ENCODE measurements around the gene CCDC152.
"Not testable (repeated sequence)": the region's sequence is repeated elsewhere in the genome, so short reads cannot be mapped to it uniquely, and the experiment has no call there.

Gene CCDC152

DNA sequence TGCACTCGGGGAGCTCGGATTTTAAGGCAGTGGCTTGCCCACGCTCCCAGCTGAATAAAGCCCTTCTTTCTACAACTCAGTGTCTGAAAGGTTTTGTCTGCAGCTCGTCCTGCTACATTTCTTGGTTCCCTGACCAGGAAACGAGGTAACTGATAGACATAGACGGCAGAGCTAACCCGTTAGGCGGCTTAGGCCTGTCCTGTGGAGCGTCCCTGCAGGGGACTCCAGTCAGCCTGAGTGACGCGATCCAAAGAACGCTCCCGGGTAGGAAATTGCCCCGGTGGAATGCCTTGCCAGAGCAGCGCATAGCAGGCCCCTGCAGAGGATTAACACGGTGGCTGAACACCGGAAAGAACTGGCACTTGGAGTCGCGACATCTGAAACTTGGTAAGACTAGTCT lies 56.9 kb downstream of the CCDC152 start:
- no peak for DNase-seq

DNA sequence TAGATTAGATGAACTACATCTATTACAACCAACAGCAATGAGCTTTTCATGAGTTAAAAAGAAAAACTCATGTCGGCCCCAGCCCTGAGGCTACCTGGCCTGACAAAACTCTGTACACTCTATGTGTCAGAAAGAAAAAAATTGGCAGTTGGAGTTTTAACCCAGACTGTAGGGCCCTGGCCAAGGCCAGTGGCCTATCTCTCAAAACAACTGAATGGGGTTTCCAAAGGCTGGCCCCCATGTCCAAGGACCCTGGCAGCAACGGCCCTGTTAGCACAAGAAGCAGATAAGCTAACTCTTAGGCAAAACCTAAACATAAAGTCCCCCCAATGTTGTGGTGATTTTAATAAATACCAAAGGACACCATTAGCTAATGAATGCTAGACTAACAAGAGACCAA lies 59.9 kb downstream of the CCDC152 start:
- DNase-seq, result not testable (repeated sequence)

DNA sequence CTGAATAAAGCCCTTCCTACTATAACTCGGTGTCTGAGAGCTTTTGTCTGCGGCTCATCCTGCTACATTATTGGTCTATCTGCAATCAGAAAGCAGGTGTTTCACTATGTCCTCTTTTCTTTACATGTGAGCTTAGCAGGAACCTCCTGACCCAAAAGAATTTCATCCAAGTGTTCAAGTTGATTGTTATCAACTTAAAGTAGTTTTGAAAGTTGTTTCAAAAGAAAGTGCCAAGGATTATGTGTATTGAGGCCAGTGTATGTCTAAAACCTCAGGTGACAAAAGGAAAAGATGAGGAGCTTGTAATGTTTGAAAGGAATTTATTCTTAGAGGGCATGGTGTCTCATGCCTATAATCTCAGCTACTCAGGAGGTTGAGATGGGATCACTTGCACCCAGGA lies 63.1 kb downstream of the CCDC152 start:
- DNase-seq, result no peak

DNA sequence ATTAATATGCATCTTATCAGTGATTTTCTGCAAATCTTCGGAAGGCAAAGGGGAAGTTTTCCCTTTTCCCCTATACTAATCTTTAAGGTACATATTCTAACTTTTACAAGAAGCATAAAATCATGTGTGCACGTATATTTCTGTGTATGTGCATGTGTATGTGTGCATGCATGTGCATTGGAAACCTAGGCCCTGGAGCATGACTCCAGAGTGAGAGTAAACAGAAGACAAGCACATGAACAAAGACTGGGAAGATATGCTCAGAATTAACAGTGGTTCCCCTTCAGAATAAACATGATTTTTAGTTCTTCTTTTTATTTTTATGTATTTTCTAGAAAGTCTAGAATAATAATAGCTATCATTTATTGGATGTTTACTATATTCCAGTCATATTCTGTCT lies 65.9 kb downstream of the CCDC152 start:
- no peak for DNase-seq

DNA sequence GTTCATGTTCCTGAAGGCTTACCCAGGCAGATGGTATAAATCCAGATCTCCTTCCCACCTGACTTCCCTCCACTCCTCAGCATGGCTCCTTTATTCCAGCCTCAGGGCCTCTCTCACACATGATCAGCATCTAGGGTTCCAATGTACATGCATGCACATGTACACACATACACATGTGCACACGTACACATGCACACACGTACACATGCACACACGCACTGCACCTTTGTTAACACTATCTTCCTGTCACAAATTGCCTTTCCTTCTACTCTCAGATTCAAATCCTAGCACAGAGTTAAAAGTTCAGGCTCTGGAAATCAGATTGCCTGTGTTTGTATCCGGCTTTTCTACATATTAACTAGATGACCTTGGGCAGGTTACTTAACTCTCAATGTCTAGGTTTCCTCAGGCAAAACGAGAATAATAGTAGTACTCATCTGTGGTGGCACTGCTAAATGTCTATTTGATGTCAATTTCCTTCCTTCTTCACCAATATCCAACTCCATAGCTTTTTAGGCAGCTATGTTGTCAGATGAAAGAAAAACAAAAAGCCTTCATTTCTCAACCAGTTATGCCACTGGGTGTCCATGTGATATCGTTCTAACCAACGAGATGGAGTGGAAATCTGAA lies 67.8 kb downstream of the CCDC152 start:
- DNase-seq, result no peak

DNA sequence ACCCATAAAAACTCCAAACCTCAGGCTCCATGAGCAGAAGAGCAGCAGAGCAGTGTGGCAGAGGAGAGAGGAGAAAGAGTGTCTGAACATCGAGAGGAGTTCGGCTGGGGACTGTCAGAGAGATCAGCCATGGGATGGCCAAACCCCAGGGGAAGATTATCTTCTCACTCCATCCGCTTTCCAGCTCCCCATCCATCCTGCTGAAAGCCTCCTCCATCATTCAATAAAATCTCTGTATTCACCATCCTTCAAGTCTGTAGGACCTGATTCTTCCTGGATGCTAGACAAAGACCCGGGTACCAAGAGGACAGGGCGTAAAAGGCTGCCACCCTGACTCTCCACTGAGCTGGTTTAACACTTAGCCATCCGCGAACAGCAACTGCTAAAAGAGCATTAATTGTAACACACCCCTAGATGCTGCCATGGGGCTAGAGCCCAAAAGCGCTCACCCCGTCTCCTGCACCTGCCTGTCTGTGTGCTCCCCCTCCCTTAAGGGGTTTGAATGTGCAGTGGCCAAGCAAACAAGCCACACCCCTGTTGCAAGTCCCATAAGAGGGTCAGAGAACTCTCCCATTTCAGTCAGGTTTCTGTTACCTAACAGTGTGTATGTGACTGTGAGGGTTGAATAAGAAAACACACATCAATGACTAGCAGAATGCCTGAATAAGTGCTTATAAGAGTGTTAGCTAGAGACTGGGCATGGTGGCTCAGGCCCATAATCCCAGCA lies 69.0 kb downstream of the CCDC152 start:
- no peak for DNase-seq

DNA sequence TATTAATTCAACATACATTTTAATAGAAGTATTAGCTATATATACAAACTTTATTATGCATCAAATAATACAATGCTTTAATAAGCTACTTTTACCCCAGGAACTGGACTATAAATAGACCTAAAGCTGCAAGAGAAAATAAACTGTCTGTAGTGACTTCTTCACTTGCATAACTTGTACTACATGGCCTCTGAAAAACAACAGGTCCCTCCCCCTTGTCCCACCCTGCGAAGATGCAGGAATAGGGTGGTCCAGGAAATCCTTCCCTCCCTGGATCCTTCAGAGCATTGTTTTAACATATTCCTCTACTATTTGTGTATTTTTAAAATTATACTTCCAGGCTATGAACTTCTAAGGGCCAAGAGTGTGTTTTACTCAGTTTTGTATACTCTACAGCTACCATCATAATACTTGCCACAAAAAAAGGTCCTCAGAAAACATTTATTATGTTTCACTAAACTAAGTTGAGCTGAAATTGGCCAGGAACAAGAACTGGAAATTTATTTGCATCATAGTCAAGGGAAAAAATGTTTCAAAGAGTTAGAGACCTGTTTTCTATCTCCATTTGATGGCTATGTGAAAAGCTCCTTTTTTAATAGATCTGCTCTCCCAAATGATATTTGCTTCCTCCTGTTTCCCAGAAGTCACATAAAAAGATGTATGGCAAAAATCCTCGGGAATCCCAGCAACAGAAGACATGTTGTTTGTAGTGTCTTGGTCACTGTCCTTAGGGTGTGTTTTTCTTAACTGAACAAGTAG lies 70.3 kb downstream of the CCDC152 start:
- no peak for DNase-seq

DNA sequence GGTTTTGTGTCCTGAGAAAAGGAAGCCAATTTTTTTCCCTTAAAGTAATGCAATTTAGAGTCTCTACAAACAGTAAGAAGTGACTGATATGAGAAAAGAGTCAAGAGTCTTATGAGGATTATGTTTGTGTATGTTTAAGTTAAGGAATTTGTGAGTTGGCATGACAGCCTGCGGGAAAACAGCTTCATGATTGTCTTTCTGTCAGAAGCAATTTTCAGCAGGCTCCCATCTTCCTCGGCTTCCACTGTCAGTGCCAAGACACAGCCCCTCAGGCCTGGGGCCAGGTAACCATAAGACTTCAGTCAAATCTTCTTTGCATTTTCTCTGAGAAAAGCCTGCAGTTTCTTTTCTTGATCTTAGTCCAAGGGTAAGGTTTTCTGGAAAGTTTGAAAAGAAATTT lies 72.1 kb downstream of the CCDC152 start:
- DNase-seq, result no peak

DNA sequence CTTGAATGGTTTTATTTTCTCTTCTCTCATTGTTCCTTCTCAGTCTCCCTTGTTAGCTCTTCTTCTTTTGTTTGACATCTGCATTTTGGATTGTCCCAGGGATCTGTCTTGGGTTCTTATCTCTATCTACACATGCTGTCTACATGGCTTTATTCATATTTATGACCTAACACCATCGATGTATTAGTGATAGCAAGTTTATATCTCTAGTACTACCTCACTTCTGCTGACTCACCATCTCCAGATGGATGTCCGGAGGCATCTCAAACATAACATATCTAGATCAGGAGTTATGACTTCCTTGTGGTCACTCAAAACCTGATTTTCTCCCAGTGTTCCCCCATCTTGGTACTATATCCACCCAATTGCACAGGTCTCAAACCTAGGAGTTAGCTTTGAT lies 74.3 kb downstream of the CCDC152 start:
- no peak for DNase-seq

DNA sequence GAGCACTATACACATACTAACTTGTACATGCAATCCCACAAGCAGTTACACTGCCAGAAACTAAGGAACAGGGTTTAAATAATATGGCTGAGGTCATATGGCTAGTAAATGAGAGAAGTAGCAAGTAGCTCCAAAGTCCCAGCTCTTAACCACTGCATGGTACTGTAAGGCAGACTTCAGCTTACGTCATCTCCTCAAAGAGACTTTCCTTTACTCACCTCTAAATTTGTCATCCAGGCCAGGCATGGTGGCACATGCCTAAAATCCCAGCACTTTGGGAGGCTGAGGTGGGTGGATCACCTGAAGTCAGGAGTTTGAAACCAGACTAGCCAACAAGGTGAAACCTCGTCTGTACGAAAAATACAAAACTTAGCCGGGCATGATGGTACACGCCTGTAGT lies 75.4 kb downstream of the CCDC152 start:
- no peak for DNase-seq

DNA sequence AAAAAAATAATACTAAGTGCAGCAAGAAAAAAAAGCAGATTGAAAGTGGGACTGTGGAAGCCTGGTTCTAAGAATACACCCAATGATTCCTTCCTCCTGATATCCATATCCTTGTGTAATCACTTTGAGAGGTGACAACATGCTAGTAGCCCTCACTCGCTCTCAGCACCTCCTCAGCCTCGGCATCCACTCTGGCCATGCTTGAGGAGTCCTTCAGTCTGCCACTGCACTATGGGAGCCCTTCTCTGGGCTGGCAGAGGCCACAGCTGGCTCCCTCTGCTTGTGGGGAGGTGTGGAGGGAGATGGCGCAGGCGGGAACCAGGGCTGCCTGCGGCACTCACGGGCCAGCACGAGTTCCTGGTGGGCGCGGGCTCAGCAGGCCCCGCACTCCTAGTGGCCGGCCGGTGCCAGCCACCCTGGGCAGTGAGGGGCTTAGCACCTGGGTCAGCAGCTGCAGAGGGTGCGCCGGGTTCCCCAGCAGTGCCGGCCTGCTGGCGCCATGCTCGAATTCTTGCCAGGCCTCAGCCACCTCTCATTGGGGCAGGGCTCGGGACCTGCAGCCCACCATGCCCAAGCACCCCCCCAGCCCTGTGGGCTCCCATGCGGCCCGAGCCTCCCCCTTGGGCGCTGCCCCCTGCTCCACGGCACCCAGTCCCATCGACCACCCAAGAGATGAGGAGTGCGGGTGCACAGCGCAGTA lies 79.6 kb downstream of the CCDC152 start:
- no peak for DNase-seq

DNA sequence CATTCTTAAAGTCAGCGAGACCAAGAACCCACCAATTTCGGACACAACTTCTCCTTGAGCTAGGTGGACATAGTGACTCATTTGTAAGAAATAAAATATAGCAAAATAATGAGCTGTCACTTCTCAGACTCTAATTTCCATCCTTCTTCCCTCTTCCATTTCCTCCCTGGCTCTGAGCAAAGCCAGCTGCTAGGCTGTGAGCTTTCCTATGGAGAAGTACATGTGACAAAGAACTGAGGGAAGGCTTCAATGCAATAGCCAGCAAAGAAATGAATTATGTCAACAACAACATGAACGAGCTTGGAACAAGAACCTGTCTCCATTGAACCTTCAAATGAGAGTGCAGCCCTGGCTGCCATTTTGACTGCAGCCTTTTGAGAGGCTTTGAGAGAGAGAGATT lies 81.0 kb downstream of the CCDC152 start:
- DNase-seq, result no peak

DNA sequence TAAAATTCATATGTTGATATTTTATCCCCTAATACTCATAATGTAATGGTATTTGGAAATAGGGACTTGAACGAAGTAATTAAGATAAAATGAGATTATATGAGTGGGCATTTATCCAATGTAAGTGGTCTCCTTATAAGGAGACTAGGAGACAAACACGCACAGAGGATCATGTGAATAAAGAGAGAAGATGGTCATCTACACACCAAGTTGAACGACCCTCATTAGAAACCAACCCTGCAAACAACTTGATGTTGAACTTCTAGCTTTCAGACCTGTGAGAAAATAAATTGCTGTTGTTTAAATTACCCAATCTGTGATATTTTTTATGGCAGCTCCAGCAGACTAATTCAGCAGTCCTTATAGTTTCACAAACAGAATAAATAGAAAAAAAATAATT lies 82.6 kb downstream of the CCDC152 start:
- DNase-seq, result no peak

DNA sequence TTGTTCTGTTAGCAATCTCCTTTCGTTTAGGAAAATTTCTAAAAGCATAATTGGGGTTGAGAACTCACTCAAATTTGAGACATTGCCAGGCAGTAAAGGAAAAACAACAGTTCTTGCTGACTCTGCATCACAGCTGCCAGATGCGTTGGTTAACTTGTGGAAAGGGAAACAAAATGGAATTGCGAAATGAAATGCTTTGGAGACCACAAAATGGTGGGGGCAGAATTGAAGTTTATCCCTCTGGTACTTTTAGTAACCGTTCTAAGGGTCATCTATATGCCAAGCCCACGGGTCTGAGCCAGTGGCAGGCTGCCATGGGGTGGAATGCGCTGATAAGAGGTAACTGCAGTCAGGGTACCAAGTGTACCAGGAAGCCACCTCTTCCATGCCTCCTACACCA lies 83.7 kb downstream of the CCDC152 start:
- DNase-seq, result no peak

DNA sequence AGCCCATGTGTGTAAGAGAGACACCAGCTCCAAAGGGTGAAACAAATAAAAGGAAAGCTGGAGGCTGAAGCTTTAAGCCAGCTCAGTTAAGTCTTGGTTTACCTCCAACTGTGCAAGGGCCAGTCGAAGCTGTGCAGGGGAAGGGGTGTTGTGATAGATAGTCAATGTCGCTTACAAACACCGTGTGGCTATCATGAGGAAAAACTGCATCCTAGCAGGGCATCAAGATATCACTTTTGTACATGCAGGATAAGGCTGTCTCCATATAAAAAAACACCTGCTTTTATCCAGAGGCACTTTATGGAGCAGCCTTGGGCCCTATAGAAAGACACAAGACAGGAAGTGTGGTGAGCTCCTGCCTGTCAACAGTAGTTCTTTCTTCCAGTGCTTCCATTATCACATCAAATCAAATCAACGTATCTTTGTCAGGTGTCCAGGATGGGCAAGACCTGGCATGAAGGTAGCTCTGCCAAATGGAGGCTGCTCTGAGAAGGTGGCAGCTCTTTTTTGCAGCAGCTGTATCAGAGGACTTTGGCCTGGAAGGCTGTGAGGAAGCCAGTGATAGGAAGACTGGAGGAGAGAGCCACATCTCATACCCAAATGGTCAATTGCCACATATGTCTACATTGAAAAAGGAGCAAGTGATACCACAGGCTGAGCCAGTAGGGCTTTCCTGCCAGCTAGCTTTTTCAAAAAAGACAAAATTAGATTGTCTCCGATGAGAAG lies 84.4 kb downstream of the CCDC152 start:
- DNase-seq, result no peak

DNA sequence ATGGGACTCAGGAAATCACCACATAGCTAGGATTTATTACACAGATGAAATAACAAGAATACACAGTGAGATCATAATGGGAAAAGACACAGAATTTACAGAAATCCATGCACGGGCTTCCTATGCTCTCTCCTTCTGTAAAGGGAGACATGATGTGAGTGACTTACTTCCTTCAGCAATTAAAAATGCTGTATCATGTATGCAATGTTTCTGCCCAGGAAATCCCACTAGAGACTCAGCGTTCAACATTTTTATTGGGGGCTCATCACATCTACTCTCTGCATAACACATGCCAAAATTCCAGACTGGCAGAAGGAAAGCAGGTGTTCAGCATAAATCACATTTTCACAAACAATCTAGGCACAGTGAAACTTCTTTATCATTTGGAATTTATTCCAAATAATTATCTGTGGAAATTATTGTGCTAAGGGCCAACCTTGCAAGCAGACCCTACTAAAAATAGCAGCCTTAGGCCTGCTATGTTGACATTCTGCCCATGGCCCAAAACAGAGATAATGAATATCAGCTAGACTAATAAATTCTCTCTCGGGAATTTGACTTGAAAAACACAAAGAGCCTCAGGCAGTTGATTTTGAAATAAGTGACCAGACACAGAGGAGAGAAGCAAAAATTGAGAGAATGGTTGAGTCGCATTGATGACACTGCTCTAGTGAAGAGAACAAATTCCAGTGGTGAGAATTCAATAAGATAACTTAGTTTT lies 86.5 kb downstream of the CCDC152 start:
- no peak for DNase-seq

DNA sequence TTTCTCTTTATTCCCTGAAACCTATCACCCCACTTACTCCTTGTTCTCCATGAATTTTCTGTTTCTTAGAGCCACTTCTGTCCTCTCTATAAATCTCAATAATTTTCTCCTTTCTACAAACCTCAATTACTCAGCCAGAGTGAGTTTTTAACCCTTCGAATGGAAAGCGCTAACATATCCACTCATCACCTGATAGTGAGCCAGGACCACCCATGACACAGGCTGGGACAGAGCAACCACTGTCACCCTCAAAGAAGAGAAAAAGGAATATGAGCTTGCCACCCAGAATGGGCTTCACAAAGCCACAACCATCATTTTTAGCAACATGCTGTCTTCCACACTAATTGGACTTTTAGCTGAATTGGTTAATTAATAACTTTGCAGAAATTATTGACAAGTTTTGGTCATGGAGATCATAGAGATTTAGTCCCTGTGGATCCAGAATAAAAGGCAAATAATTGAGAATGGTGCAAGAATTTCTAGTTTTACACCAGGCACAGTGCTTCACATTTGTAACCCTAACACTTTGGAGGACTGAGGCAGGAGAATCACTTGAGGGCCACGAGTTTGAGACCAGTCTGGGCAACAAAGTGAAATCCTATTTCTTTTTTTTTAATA lies 87.2 kb downstream of the CCDC152 start:
- DNase-seq, result no peak

DNA sequence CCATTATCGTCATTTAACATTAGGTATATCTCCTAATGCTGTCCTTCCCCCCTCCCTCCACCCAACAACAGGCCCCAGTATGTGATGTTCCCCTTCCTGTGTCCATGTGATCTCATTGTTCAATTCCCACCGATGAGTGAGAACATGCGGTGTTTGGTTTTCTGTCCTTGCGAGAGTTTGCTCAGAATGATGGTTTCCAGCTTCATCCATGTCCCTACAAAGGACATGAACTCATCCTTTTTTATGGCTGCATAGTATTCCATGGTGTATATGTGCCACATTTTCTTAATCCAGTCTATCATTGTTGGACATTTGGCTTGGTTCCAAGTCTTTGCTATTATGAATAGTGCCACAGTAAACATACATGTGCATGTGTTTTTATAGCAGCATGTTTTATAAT lies 87.8 kb downstream of the CCDC152 start:
- DNase-seq, result not testable (repeated sequence)

DNA sequence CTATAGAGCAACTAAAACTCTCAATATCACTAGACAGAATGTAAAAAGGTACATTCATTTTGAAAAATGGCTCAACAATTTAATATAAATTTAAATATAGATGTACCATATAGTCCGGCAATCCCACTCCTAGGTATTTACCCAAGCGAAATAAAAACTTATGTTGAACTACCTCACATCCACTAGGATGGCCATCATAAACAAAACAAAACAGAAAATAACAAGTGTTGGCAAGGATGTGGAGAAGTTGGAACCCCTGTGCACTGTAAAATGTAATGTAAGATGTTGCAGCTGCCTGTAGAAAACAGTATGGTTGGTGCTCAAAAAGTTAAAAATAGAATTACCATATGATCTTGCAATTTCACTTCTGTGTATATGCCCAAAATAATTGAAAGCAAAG lies 91.9 kb downstream of the CCDC152 start:
- DNase-seq, result no peak

DNA sequence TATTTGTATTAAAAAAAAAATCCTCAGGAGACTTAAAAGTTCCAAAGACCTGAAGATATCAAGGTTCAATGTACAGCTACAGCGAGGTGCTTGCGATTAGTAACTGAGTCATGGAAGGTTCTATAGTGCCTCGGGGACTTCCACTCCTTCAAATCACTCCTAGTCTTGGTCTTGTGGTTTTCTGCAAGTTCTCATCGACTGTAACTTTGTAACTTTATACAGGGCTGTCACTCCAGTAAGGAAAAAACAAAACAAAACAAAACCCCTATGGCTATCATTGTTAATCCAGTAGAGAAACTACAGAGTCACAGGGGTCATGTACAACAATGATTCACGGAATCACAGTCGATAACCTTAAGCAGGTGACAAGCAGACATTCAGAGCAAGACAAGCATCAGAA lies 94.9 kb downstream of the CCDC152 start:
- DNase-seq, result no peak

Data from T-helper 2 cell (primary cell).